Keratinocyte (primary cell): ENCODE results near the gene POMP. TPM values are rescaled to one million over a fixed set of nuclear protein-coding genes. Genes with fewer than 3 reads are reported as not detected.

ENCODE experiments used
- DNase-seq: peaks from one replicate; pipeline ENCODE4 v3.0.0-alpha.2; 2011; ENCODE audit warnings: low read depth, missing footprints, low spot score
- FAIRE-seq: peaks from 2 replicates; lab custom pipeline; 2011; peaks lifted over from hg19 to GRCh38; lab: Jason Lieb, UNC
- H2AFZ ChIP-seq: 2 replicates; pipeline ENCODE4 v1.6.0; 2012; ENCODE audit warnings: low read length, control low read depth, inconsistent platforms; ENCODE audit not compliant: control insufficient read depth
- H3K27ac ChIP-seq: 2 replicates; pipeline ENCODE4 v1.5.1; 2011; ENCODE audit warnings: low read length; ENCODE audit not compliant: control insufficient read depth, insufficient read depth
- H3K27me3 ChIP-seq: 3 replicates; pipeline ENCODE4 v1.6.0; 2011; ENCODE audit warnings: low read length; ENCODE audit not compliant: control insufficient read depth, insufficient read depth; ENCODE audit errors: extremely low read depth
- H3K36me3 ChIP-seq, 2 experiments: 2 replicates in 1 of 2; 3 replicates in 1 of 2; pipeline ENCODE4 v1.5.1; 2011; ENCODE audit warnings: low read length in 2 of 2, mild to moderate bottlenecking in 1 of 2; ENCODE audit not compliant: control insufficient read depth in 2 of 2, insufficient read depth in 2 of 2; ENCODE audit errors: extremely low read depth in 1 of 2
- H3K4me1 ChIP-seq: 3 replicates; pipeline ENCODE4 v1.5.1; 2011; ENCODE audit warnings: low read length; ENCODE audit not compliant: control insufficient read depth, insufficient read depth; ENCODE audit errors: extremely low read depth
- H3K4me2 ChIP-seq: 3 replicates; pipeline ENCODE4 v1.6.0; 2011; ENCODE audit warnings: low read depth, low read length; ENCODE audit not compliant: control insufficient read depth, insufficient read depth; ENCODE audit errors: extremely low read depth
- H3K4me3 ChIP-seq, 3 experiments: fragments of 200-600 bp in 1 of 3; sonication (generic) in 1 of 3; 2 replicates in 2 of 3; 3 replicates in 1 of 3; pipeline ENCODE4 v1.5.1; 2011 to 2016; ENCODE audit warnings: low read length in 3 of 3, mild to moderate bottlenecking in 3 of 3, control low read depth in 2 of 3, inconsistent platforms in 1 of 3, low read depth in 1 of 3, mixed read lengths in 1 of 3, mixed run types in 1 of 3, moderate library complexity in 1 of 3; ENCODE audit not compliant: control insufficient read depth in 2 of 3, insufficient read depth in 2 of 3; ENCODE audit errors: extremely low read depth in 1 of 3
- H3K79me2 ChIP-seq: 2 replicates; pipeline ENCODE4 v1.6.0; 2012; ENCODE audit warnings: low read length; ENCODE audit not compliant: control insufficient read depth, insufficient read depth
- H3K9ac ChIP-seq: 3 replicates; pipeline ENCODE4 v1.6.0; 2011; ENCODE audit warnings: low read length; ENCODE audit not compliant: control insufficient read depth, insufficient read depth; ENCODE audit errors: extremely low read depth
- H3K9me1 ChIP-seq: 3 replicates; pipeline ENCODE4 v1.6.0; 2011; ENCODE audit warnings: low read length; ENCODE audit not compliant: control insufficient read depth, insufficient read depth; ENCODE audit errors: extremely low read depth
- H3K9me3 ChIP-seq: 2 replicates; pipeline ENCODE4 v1.5.1; 2012; ENCODE audit warnings: low read depth, low read length; ENCODE audit not compliant: control insufficient read depth
- H4K20me1 ChIP-seq: 3 replicates; pipeline ENCODE4 v1.6.0; 2011; ENCODE audit warnings: low read length; ENCODE audit not compliant: control insufficient read depth, insufficient read depth; ENCODE audit errors: extremely low read depth
- CTCF ChIP-seq, 3 experiments: IDR thresholded peaks in 1 of 3; conservative IDR thresholded peaks in 1 of 3; optimal IDR thresholded peaks in 1 of 3; 2 replicates in 2 of 3; 3 replicates in 1 of 3; pipeline versions ENCODE3 to v1.5.1; 2011; ENCODE audit warnings: low read length in 3 of 3, mild to moderate bottlenecking in 3 of 3, moderate library complexity in 2 of 3, control low read depth in 1 of 3, inconsistent platforms in 1 of 3; ENCODE audit not compliant: insufficient read depth in 2 of 3; ENCODE audit errors: extremely low read depth in 1 of 3
- EZH2 ChIP-seq: IDR thresholded peaks from one replicate; pipeline ENCODE4 v1.6.1; 2012; ENCODE audit warnings: inconsistent platforms, mild to moderate bottlenecking, low read length, moderate library complexity
- dilution Hi-C: fragments of 300-500 bp; cut with MboI; formaldehyde crosslinking; loops from one replicate; pipeline ENCODE4 v1.7.0; 2020; ENCODE audit warnings: low sequenced_read_pairs; ENCODE audit not compliant: extremely low pct_ligation_motif_present
- polyA plus RNA-seq, 5 experiments: library from polyadenylated mRNA; depleted of rRNA in 3 of 5; stranded (reverse) in 3 of 5; stranded (forward) in 1 of 5; unstranded in 1 of 5; fragments of >200 nt; gene quantifications; 1 replicate in 1 of 5; 2 replicates in 3 of 5; 3 replicates in 1 of 5; pipeline versions ENCODE4 v1.2.1 to v1.2.3, GENCODE V29; 2011 to 2012; ENCODE audit warnings: missing spikeins in 2 of 5, low read depth in 1 of 5, low replicate concordance in 1 of 5

POMP gene
- polyA plus RNA-seq, 1 donor (not counting 4 experiments of a cell fraction or from before 2014, with no cell fraction given): 136 TPM

GRCh38 chr13:28697441-28697840 lies 38.5 kb downstream of the POMP start:
- H3K79me2 ChIP-seq: no peaks in the 10 kb centered on the region
- H4K20me1 ChIP-seq: no peaks in the 10 kb centered on the region
- no peaks in the 10 kb centered on the region for H3K4me1 ChIP-seq
- no peaks in the 10 kb centered on the region for H3K9me1 ChIP-seq
- H3K9ac ChIP-seq: no peak overlapping the region
- H3K4me3 ChIP-seq: no peak overlapping the region
- H3K27me3 ChIP-seq: no peaks in the 10 kb centered on the region
- H3K27ac ChIP-seq: no peak overlapping the region
- H3K4me2 ChIP-seq: no peak overlapping the region
- no peak for DNase-seq
- no peak overlapping the region for H2AFZ ChIP-seq
- H3K36me3 ChIP-seq: peaks cover 3 to 4% of the 10 kb centered on the region in 2 experiments
- dilution Hi-C loops: loop anchor here (25.0 kb wide), 1 partner anchor 90 kb away; no protein-coding TSS in a partner anchor
- no peaks in the 10 kb centered on the region for H3K9me3 ChIP-seq
- TF ChIP-seq EZH2: no peak
- TF ChIP-seq CTCF (optimal IDR thresholded peaks at IDR 0.05 in 1 of 3, IDR thresholded peaks at IDR 0.05 in 1 of 3, conservative IDR thresholded peaks at IDR 0.05 in 1 of 3; ENCODE audit: extremely low read depth in 1 of 3, insufficient read depth in 2 of 3, low read length in 3 of 3): no peak
- FAIRE-seq: no peak

GRCh38 chr13:28699246-28699645 lies 40.3 kb downstream of the POMP start:
- no peaks in the 10 kb centered on the region for H3K9me1 ChIP-seq
- no peak overlapping the region for H3K9ac ChIP-seq
- H3K36me3 ChIP-seq: peaks cover 3 to 4% of the 10 kb centered on the region in 2 experiments
- H3K4me1 ChIP-seq: no peaks in the 10 kb centered on the region
- FAIRE-seq (no peak), DNase-seq (no peak)
- TF ChIP-seq EZH2 (no peak), CTCF (optimal IDR thresholded peaks at IDR 0.05 in 1 of 3, IDR thresholded peaks at IDR 0.05 in 1 of 3, conservative IDR thresholded peaks at IDR 0.05 in 1 of 3; ENCODE audit: extremely low read depth in 1 of 3, insufficient read depth in 2 of 3, low read length in 3 of 3) (no peak)
- no peaks in the 10 kb centered on the region for H3K9me3 ChIP-seq
- H3K27me3 ChIP-seq: no peaks in the 10 kb centered on the region
- H3K27ac ChIP-seq: no peak overlapping the region
- H2AFZ ChIP-seq: no peak overlapping the region
- H3K4me3 ChIP-seq: no peak overlapping the region
- no peaks in the 10 kb centered on the region for H3K79me2 ChIP-seq
- H4K20me1 ChIP-seq: no peaks in the 10 kb centered on the region
- H3K4me2 ChIP-seq: no peak overlapping the region
- dilution Hi-C loops: loop anchor here (25.0 kb wide), 1 partner anchor 88 kb away; no protein-coding TSS in a partner anchor
